GM12864 (cell line): Measurements from ENCODE around the gene NUP37.
A peak's percentile ranks its signal among the peaks of the same experiment; 100 is the strongest.
"Not testable (repeated sequence)": the region's sequence is repeated elsewhere in the genome, so short reads cannot be mapped to it uniquely, and the experiment has no call there.

Experiments
- DNase-seq: peaks from one replicate; pipeline ENCODE4 v3.0.0-alpha.2; 2011; ENCODE audit warnings: low read depth
- H3K4me3 ChIP-seq: 2 replicates; pipeline ENCODE4 v1.5.1; 2011; ENCODE audit warnings: mild to moderate bottlenecking, low read depth, low read length, control low read depth
- TF ChIP-seq, protein P1 (sequence below): IDR thresholded peaks from 2 replicates; pipeline ENCODE4 v1.5.1; 2011; ENCODE audit warnings: low read depth, mild to moderate bottlenecking, moderate library complexity, low read length, control low read depth, inconsistent platforms; ENCODE audit errors: missing control alignments

The NUP37 gene

DNA sequence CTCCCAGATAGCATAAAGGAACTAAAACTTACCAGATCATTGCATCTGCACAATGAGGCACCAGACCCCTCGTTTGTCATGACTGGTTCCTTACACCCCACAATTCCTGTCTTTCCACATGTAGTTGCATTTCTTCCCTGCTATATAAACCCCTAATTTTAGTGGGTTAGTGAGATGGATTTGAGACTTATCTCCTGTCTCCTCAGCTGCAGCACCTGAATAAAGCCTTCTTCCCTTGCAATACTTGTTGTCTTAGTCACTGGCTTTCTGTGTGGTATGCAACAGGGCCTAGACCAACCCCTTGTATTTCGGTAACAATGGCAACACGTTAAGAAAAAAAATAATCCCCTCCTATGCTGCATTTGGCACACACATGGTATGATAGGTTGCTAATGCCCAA, 13.0 kb downstream of the NUP37 start:
- TF ChIP-seq, protein P1, sequence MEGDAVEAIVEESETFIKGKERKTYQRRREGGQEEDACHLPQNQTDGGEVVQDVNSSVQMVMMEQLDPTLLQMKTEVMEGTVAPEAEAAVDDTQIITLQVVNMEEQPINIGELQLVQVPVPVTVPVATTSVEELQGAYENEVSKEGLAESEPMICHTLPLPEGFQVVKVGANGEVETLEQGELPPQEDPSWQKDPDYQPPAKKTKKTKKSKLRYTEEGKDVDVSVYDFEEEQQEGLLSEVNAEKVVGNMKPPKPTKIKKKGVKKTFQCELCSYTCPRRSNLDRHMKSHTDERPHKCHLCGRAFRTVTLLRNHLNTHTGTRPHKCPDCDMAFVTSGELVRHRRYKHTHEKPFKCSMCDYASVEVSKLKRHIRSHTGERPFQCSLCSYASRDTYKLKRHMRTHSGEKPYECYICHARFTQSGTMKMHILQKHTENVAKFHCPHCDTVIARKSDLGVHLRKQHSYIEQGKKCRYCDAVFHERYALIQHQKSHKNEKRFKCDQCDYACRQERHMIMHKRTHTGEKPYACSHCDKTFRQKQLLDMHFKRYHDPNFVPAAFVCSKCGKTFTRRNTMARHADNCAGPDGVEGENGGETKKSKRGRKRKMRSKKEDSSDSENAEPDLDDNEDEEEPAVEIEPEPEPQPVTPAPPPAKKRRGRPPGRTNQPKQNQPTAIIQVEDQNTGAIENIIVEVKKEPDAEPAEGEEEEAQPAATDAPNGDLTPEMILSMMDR: no peak
- no peak overlapping the region for H3K4me3 ChIP-seq
- DNase-seq: no peak

- DNase-seq: no peak
- TF ChIP-seq, protein P1: no peak
- H3K4me3 ChIP-seq: no peak overlapping the region
These were observed 23.1 kb downstream of the NUP37 start for GRCh38 chr12:102096855-102097254.

GRCh38 chr12:102095677-102096263, 24.1 kb downstream of the NUP37 start:
- no peak for DNase-seq

DNA sequence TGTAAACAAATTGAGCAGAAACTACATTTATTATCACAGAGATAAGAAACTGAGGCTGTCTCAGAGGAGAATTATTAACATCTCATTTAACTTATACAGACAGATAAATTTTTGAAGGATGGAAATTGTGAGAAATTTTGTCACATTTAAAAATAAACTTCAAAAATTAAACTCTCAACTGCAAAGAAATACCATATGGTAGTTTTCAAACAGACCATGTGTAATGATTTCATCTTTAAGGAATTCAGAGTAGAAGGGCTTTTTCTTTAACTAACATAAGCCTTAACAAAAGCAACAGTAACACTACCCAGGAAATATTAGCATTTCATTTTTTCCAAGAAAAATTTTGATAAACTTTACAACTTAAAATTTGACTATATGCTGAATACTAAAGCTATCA, 26.6 kb downstream of the NUP37 start:
- H3K4me3 ChIP-seq: no peak overlapping the region
- TF ChIP-seq, protein P1: no peak
- no peak for DNase-seq

More at GRCh38 chr12:102095677-102096263, 24.1 kb downstream of the NUP37 start:
- TF ChIP-seq, protein P1: peak; percentile 40
- no peak overlapping the region for H3K4me3 ChIP-seq

DNA sequence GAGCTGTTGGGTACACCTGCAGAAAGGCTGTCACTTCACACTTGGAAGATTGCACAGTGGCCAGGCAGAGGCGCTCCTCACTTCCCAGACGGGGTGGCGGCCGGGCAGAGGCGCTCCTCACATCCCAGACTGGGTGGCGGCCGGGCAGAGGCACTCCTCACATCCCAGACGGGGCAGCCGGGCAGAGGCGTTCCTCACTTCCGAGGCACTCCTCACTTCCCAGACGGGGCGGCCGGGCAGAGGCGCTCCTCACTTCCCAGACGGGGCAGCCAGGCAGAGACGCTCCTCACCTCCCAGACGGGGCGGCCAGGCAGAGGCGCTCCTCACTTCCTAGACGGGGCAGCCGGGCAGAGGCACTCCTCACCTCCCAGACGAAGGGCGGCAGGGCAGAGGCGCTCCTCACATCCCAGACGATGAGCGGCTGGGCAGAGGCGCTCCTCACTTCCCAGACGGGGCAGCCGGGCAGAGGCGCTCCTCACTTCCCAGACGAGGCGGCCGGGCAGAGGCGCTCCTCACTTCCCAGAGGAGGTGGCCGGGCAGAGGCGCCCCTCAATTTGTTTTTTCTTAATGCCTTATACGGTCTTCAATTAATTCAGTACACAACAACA, 30.6 kb downstream of the NUP37 start:
- DNase-seq, H3K4me3 ChIP-seq: not testable (repeated sequence)

DNA sequence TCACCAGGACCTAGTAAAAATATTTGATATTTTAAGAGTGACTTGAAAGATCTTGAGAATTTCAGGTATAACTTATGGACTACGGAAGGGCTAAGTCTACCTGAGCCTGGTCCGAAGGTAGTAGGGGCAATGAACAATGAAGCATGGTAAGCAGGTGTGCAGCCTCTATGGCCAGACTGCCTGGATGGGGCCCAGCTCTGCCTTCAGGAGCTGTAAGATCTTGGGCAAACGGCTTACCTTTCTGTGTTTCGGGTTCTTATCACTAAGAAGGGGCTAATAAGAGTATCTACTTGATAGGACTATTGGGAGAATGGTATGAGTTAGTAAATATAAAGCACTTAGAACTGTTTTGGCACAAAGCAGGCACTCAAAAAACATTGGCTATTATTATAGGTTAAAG, 39.1 kb downstream of the NUP37 start:
- no peak for DNase-seq
- TF ChIP-seq, protein P1: no peak
- no peak overlapping the region for H3K4me3 ChIP-seq

- not testable (repeated sequence) for DNase-seq, H3K4me3 ChIP-seq
These were observed 47.8 kb downstream of the NUP37 start for GRCh38 chr12:102072092-102072491.

DNA sequence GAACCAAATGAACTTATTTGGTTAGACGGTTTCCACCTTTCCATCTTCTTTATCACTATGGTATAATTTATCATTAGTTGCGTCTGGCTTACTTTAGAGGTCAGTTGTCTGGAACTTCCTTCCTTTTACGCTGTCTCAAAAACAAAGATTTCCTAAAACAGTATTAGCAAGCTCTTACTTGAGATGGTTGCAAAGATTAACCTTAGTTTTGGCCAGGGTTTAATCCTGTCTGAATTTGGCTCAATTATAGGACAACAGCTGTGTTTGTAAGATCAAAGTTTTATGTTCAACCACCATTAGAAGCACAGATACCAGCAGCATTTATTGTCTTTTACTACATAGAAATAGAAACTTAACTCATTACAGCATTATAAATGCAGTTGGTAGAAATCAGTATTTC, 50.2 kb downstream of the NUP37 start:
- TF ChIP-seq, protein P1: no peak
- H3K4me3 ChIP-seq: no peak overlapping the region
- DNase-seq: no peak
